Glomerular endothelial cell (primary cell): ENCODE data around the gene BORCS5. TPM values are rescaled to one million over a fixed set of nuclear protein-coding genes. Genes with fewer than 3 reads are reported as not detected.
"Not testable (repeated sequence)": the region's sequence is repeated elsewhere in the genome, so short reads cannot be mapped to it uniquely, and the experiment has no call there.

ENCODE experiments used
- DNase-seq: peaks from one replicate; pipeline ENCODE4 v3.0.0-alpha.2; 2011; ENCODE audit warnings: low read depth, low spot score; ENCODE audit errors: extremely low read depth
- total RNA-seq: library from RNA; depleted of rRNA; stranded (reverse); fragments of >200 nt; gene quantifications from 2 replicates; pipeline ENCODE4 v1.2.3, GENCODE V29; 2015

Gene BORCS5
- total RNA-seq = 4.4 and 5.7 TPM in 2 replicates

- DNase-seq = no peak
Observed at GRCh38 chr12:12356896-12357718, at the start of gene BORCS5. Gene BORCS5, plus strand, starts transcription at chr12:12357078. Its CDS starts 374 bp downstream, at chr12:12357452.

- DNase-seq = not testable (repeated sequence)
Observed at GRCh38 chr12:12310695-12311094, 46.2 kb upstream of the BORCS5 start.

GRCh38 chr12:12315838-12316237 is 41.0 kb upstream of the BORCS5 start:
- no peak for DNase-seq

- no peak for DNase-seq
Observed at GRCh38 chr12:12319451-12320183, 37.3 kb upstream of the BORCS5 start.

- no peak for DNase-seq
Observed at GRCh38 chr12:12323118-12323517, 33.8 kb upstream of the BORCS5 start.

GRCh38 chr12:12323591-12323990 is 33.3 kb upstream of the BORCS5 start:
- no peak for DNase-seq

- DNase-seq = no peak
Observed at GRCh38 chr12:12326262-12326661, 30.6 kb upstream of the BORCS5 start.

- DNase-seq = no peak
Observed at GRCh38 chr12:12327802-12328201, 29.1 kb upstream of the BORCS5 start.

- DNase-seq = no peak
Observed at GRCh38 chr12:12331244-12331771, 25.6 kb upstream of the BORCS5 start.

- DNase-seq = no peak
Observed at GRCh38 chr12:12331896-12332295, 25.0 kb upstream of the BORCS5 start.

- DNase-seq = no peak
Observed at GRCh38 chr12:12333407-12334366, 23.2 kb upstream of the BORCS5 start.

GRCh38 chr12:12334367-12335040 is 22.4 kb upstream of the BORCS5 start:
- DNase-seq = no peak

- no peak for DNase-seq
Observed at GRCh38 chr12:12336049-12336411, 20.8 kb upstream of the BORCS5 start.

- DNase-seq = no peak
Observed at GRCh38 chr12:12336511-12336910, 20.4 kb upstream of the BORCS5 start.

- DNase-seq = no peak
Observed at GRCh38 chr12:12338527-12339168, 18.2 kb upstream of the BORCS5 start.

- no peak for DNase-seq
Observed at GRCh38 chr12:12349711-12350665, 6.9 kb upstream of the BORCS5 start, which contains the start of gene MANSC1. Gene MANSC1, minus strand, starts transcription at chr12:12350242. Its CDS starts 6,928 bp downstream, at chr12:12343314.

- DNase-seq = no peak
Observed at GRCh38 chr12:12350868-12351463, 5.9 kb upstream of the BORCS5 start.
